Measurements from ENCODE around the gene U2AF1.
"Not testable (repeated sequence)": the region's sequence is repeated elsewhere in the genome, so short reads cannot be mapped to it uniquely, and the experiment has no call there.

U2AF1 gene

DNA sequence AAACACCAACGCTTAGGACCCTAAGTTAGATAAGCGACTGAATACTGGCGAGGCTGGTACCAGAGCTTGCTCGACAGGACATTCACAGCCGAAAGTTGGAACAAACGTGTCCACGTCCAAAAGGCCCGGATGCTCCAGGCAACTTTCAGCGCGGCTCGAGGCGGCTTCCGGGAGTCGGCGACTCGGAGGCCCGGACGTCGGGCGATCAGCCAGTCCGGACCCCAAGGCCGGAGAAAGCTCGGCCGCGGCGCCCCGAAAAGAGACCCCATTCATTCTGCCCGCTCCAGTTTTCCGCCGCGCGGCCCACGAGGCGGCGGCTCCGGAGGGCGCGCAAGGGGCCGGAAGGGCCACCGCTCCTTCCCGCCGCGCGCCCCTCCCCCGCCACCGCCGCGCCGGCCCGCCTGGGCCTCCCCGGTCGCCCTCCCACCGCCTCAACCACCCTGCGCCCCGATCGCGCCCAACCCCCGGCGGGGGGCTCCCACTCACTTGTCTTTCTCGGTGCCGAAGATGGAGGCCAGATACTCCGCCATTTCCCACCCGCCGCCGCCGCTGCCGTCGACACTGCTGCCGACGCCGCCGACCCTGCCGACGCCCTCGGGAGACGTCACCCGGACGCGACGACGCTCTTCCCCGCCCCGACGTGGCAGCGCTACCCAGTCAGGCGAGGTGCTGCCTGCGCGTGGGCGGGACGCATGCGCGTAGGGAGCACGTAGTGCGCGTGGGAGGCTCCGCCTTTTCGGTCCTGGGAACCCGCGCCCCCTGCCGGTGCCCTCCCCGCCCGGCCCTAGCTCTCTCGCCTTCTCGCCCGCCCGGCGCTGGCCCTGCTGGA is at the start of gene U2AF1:
Gene U2AF1 (minus strand): TSS at position 606 of the 829 bp plus-strand sequence. CDS start 76 bp downstream, at position 530.
- DNase-seq = not testable (repeated sequence)

- DNase-seq = not testable (repeated sequence)
Measured at GRCh38 chr21:43153601-43154000, 46.2 kb upstream of the U2AF1 start.

DNA sequence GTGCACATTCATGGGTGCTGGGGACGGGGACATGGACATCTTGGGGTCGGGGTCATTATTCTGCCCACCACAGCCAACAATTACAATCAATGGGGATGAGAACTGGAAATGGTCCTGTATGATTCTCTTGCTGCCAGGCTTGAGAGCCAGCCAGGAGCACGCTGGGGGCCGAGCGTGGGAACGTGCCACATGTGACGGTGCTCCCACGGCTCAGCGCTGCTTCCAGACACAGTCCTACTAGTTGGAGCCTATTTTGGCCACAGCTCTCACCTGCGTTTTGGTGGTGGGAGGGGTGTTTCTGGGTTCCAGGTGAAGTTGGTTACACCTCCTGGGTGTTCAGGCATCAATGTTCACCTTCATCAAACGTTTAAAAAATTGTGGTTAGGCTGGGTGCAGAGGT is 42.0 kb upstream of the U2AF1 start:
- not testable (repeated sequence) for DNase-seq

DNA sequence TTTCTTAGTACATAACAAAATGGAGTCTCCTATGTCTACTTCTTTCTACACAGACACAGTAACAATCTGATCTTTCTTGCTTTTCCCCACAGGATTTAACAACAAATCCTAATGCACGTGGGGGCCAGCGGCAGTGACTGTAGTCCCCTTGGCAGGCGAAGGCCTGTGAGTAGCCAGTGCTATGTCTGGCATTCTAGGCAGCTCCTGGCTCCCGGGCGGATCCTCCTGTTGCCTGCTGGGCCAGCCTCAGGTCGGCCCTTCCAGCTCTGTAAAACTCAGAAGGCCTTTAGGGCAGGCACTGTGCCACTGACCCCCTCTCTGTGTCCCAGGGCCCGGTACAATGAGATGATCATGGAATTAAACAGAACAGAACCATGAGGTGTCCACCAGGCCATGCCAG is 40.6 kb upstream of the U2AF1 start:
- DNase-seq = not testable (repeated sequence)

DNA sequence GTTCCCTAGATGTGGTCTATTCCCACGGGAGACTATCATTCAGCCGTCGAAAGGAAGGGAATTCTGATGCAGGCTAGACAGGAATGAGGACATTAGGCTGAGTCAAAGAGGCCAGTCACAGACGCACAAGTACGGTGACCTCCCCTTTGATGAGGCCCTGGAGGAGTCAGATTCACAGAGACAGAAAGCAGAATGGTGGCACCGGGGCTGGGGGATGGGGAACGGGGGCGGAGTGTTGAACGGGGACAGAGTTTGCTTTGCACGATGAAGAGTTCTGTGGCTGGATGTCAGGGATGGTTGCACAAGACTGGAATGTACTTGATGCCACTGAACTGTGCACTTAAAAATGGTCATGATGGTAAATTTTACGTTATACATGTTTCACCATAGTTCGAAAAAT is 39.3 kb upstream of the U2AF1 start:
- not testable (repeated sequence) for DNase-seq

DNA sequence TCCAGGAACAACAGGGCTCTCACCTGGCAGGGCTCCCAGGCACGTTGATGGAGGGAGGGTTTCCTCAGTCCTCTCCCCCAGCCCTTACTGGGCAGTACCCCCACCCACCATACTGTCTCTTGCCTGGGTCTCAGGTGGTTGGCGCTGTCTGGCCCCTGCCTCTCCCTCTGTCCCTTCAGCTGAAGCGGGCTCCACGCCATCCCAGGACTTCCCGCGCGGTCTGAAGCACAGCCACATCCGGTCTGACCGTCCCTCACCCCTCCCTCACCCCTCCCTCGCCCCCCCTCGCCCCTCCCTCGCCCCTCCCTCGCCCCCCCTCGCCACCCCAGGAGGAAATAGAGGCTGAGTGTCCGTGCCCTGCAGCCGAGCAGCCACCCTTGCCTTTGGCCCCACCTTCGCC is 34.0 kb upstream of the U2AF1 start:
- not testable (repeated sequence) for DNase-seq

GRCh38 chr21:43138944-43139343 is 31.6 kb upstream of the U2AF1 start:
- not testable (repeated sequence) for DNase-seq

GRCh38 chr21:43134520-43134919 is 27.1 kb upstream of the U2AF1 start:
- not testable (repeated sequence) for DNase-seq

DNA sequence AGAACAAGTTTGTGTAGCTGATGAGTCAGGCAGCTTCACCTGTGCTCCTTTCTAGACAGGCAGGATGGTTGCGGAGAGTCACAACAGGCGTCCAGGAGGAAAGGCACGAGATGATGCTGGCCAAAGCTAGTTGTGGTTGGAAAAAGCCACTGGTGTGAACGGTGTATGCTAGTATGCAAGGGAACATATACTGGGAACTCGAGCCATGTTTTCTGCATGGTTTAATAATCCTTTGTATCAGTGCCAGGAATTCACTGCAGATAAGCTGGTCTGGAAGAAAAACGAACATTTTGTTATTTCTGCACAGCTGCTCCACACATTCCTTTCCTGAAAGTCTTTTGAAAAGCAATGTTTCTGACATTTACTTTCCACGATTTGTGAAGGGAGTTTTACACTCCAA is 22.7 kb upstream of the U2AF1 start:
- not testable (repeated sequence) for DNase-seq

GRCh38 chr21:43115956-43116355 is 8.6 kb upstream of the U2AF1 start:
- not testable (repeated sequence) for DNase-seq

- not testable (repeated sequence) for DNase-seq
Measured at GRCh38 chr21:43114483-43114882, 7.1 kb upstream of the U2AF1 start.

GRCh38 chr21:43109006-43109405 is 1.6 kb upstream of the U2AF1 start:
- DNase-seq = not testable (repeated sequence)

DNA sequence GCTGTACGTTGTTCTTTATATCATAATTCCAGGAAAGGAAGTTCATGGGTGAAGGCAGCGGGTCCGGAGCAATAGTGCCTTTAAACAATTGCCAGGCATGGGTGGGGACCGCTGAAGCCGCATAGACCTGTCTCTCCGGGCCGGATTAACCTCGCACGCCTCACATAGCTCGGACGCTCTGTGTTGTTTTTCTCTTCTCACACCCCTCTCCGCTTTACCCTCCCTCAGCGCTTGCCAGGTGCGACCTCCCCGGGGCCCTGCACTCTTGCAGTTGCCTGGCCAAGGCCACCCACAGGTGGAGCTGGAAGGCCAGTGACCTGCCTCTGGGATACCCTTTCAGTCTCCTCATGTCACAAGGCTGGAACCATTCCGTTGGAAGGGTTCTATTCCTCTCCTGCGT is 807 bp upstream of the U2AF1 start:
- not testable (repeated sequence) for DNase-seq

GRCh38 chr21:43107794-43108137 is 396 bp upstream of the U2AF1 start:
- not testable (repeated sequence) for DNase-seq

- DNase-seq = not testable (repeated sequence)
Measured at GRCh38 chr21:43104642-43105041, 2.7 kb downstream of the U2AF1 start.

DNA sequence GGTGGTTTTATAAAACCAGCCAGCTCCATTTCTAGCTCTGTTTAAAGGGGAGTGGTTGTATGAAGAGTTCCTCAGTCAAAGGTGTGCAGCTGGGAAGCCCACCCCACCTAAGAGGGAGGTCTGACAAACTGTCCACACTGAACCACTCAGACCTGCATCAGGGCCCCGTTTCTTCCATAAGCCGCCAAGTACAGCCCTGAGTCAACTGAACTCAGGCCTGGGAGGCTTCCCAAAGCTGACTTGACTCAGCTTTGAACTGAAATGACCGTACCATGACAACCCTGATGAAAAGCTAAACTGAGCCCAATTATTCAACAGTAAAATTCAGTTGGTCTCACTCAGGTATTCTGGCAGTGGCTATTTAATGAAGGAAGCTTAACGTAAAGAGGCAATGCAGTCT is 5.1 kb downstream of the U2AF1 start:
- DNase-seq = not testable (repeated sequence)

DNA sequence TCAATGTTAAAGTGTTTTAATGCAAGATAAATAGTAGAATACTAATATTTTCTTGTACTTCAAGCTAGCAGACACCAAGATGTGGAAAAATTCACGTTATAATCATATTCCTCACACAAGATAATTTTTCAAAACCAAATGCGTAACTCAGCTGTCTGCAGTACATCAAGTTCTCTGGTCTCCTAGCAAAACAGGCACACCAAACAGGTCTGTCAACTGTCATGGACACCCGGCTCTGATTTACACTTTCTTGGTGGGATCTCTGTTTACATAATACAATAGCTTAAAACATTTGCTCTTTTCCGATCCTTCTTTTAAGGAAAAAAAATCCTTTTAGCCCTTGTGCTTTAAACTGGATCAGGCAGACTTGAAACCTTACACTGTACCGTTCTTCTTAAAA is 5.7 kb downstream of the U2AF1 start:
- DNase-seq = not testable (repeated sequence)

- not testable (repeated sequence) for DNase-seq
Measured at GRCh38 chr21:43101000-43101399, 6.4 kb downstream of the U2AF1 start.

- not testable (repeated sequence) for DNase-seq
Measured at GRCh38 chr21:43091979-43092614, 15.3 kb downstream of the U2AF1 start.

DNA sequence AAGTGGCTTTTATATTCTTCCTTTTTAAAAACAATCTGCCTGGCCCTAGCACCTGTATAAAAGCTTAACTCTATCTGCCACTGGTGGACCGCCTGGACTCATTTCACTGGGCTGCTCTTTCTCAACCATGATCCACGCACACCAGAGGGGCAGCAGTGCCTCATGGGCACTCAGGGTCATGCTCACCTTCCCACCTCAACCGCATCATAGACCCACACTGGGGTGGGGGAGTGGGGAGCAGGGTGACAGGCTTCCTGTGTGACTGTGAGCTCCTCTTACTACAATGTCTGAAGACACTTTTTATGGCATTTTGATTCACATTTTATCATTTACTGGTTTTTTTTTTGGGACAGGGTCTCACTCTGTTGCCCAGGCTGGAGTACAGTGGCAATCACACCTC is 16.4 kb downstream of the U2AF1 start:
- not testable (repeated sequence) for DNase-seq

DNA sequence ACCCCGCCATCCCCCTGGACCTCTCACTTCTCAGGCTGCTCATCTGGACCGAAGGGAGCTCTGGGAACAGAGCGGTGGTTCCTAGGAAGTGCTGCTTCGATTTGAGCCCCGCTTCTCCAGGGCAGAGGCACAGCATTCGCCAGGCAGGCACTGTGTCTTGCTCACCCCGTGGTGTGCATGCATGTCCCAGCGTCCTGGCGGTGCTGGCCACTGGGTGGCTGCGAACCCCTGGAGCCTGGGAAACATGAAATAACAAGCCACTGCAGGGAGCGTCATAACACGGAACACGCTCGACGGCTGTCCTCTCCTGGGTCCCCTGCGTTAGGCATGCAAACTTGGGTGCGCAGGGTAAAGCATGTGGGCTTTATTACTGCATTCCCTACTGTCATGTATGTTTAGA is 17.9 kb downstream of the U2AF1 start:
- DNase-seq = not testable (repeated sequence)

DNA sequence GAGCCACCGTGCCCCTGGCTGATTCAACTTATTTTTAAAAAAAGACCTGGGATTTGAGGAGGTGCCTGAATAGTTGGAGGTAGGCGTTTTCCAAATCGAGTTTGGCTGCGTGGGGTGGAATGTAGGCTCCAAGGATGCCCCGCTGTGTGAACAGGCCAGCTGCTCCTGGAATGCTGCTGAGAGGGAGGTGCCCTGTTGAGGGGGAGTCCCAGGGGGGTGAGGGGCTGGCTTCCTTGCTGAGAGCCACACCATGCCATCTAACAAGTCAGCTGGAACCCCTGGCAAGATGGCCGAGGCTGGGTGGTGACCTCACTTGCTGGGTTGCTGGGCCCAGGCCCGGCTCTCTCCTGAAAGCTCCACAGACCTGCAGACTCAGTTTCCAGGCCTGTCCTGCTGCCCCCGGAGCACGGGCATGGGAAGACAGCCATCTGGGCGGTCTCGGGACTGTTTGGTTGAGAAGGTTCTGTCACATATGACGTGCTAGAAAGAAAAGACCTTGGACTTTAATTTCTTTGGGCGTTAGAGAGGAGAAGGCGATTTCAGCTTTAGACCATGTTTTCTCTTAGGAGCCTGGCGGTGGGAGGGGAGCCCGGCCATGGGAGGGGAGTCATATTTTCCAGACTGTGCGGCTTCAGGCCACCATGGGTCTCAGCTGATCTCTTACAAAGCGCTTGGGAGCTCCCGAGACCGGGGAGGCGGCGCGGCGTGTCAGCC is 24.6 kb downstream of the U2AF1 start:
- DNase-seq = not testable (repeated sequence)

- not testable (repeated sequence) for DNase-seq
Measured at GRCh38 chr21:43076643-43077042, 30.7 kb downstream of the U2AF1 start.
